Upper lobe of left lung (tissue), 4 donors: ENCODE data around the gene PIP4K2C.

ENCODE experiments used
- EP300 ChIP-seq, 4 donors: sonication (generic); formaldehyde crosslinking; IDR thresholded peaks; one replicate each; pipeline ENCODE4 v1.5.1; 2017; ENCODE audit warnings: antibody characterized with exemption in 4 of 4, control low read depth in 2 of 4
- POLR2A ChIP-seq, 4 donors: fragments of 450-650 bp; IDR thresholded peaks; one replicate each; pipeline ENCODE4 v1.5.1; 2016 to 2017; ENCODE audit warnings: antibody characterized with exemption in 4 of 4, mild to moderate bottlenecking in 2 of 4
- POLR2AphosphoS5 ChIP-seq, 2 donors: sonication (generic); formaldehyde crosslinking; IDR thresholded peaks; one replicate each; pipeline ENCODE4 v1.5.1; 2017; ENCODE audit warnings: antibody characterized with exemption in 2 of 2
- TF ChIP-seq, protein P1 (sequence below), 6 experiments: fragments of 450-650 bp in 4 of 6; fragments of 200-600 bp in 2 of 6; sonication (generic) in 2 of 6; IDR thresholded peaks; one replicate each; pipeline ENCODE4 v1.5.1; 2016 to 2019; ENCODE audit warnings: antibody characterized with exemption in 6 of 6

DNA sequence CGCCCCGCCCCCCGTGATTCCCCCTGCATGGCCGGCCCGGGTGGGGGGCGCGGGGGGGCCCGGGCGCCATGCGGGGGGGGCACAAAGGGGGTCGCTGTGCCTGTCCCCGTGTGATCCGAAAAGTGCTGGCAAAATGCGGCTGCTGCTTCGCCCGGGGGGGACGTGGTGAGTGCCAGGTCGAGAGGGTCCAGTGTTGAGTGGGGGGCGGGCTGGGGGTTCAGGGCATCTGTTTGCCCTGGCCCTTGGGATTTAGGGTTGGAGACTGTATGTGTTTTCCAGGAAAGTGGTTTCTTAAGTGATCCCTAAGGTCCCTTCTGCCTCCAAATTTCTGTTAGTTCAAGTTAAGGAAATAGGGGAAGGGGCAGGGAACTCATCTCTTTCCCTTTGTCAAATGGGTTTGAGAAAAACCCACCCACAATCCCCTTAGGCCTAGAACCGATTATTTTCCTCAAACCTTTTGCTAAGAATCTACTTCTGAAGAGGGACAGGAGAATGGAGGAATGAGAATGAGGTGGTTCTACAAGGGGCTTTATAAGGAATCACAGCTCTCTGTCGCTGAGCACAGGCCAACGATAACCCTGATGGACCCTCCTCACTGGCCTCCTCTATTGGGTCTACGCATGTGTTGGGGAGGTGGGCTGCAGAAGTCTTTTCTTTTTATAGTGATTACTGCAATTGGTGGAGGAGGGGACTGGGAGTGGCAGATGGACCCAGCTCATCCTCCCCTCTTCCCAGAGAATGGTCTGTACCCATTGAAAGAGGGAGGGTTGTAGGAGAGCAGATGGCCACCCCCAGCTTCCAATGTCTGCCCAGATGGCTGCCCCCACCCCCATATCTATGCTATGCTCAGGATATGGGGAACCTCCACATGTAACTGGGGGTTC lies 21.1 kb downstream of the PIP4K2C start:
- TF ChIP-seq, protein P1, sequence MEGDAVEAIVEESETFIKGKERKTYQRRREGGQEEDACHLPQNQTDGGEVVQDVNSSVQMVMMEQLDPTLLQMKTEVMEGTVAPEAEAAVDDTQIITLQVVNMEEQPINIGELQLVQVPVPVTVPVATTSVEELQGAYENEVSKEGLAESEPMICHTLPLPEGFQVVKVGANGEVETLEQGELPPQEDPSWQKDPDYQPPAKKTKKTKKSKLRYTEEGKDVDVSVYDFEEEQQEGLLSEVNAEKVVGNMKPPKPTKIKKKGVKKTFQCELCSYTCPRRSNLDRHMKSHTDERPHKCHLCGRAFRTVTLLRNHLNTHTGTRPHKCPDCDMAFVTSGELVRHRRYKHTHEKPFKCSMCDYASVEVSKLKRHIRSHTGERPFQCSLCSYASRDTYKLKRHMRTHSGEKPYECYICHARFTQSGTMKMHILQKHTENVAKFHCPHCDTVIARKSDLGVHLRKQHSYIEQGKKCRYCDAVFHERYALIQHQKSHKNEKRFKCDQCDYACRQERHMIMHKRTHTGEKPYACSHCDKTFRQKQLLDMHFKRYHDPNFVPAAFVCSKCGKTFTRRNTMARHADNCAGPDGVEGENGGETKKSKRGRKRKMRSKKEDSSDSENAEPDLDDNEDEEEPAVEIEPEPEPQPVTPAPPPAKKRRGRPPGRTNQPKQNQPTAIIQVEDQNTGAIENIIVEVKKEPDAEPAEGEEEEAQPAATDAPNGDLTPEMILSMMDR (IDR thresholded peaks at IDR 0.05): no peak
- TF ChIP-seq POLR2A (IDR thresholded peaks at IDR 0.05) (no peak), POLR2AphosphoS5 (IDR thresholded peaks at IDR 0.05) (no peak), EP300 (IDR thresholded peaks at IDR 0.05) (no peak)
